Upper lobe of left lung (tissue), 4 donors: ENCODE results near the gene NATD1.

ENCODE experiments used
- POLR2A ChIP-seq, 4 donors: fragments of 450-650 bp; IDR thresholded peaks; one replicate each; pipeline ENCODE4 v1.5.1; 2016 to 2017; ENCODE audit warnings: antibody characterized with exemption in 4 of 4, mild to moderate bottlenecking in 2 of 4
- TF ChIP-seq, protein P1 (sequence below), 6 experiments: fragments of 450-650 bp in 4 of 6; fragments of 200-600 bp in 2 of 6; sonication (generic) in 2 of 6; IDR thresholded peaks; one replicate each; pipeline ENCODE4 v1.5.1; 2016 to 2019; ENCODE audit warnings: antibody characterized with exemption in 6 of 6

DNA sequence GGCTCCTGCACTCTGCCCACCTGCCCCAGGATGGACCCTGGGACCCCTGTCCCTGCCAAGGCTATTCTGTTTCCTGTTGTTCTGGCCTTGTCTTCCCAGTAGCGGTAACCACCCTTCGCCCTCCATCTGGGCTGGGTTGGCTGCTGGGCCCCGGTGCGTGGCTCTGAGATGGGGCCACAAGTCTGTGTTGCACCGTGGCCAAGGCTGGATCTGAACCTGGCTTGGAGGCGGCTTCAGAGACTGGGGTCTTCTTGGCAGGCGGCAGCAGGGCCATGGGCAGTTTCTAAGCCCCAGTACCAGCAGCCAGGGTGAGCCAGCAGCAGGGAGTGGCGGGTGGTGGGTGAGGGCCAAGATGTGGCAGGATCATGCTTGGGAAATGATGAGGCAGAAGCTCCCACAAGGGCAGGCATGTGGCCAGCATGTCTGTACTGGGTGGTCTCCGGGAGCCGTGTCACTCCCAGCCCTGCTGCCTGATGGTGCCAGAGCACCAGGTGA is 43.9 kb upstream of the NATD1 start:
- TF ChIP-seq, protein P1, sequence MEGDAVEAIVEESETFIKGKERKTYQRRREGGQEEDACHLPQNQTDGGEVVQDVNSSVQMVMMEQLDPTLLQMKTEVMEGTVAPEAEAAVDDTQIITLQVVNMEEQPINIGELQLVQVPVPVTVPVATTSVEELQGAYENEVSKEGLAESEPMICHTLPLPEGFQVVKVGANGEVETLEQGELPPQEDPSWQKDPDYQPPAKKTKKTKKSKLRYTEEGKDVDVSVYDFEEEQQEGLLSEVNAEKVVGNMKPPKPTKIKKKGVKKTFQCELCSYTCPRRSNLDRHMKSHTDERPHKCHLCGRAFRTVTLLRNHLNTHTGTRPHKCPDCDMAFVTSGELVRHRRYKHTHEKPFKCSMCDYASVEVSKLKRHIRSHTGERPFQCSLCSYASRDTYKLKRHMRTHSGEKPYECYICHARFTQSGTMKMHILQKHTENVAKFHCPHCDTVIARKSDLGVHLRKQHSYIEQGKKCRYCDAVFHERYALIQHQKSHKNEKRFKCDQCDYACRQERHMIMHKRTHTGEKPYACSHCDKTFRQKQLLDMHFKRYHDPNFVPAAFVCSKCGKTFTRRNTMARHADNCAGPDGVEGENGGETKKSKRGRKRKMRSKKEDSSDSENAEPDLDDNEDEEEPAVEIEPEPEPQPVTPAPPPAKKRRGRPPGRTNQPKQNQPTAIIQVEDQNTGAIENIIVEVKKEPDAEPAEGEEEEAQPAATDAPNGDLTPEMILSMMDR (IDR thresholded peaks at IDR 0.05), result no peak
- no peak for TF ChIP-seq POLR2A (IDR thresholded peaks at IDR 0.05)
